Measurements from ENCODE around the gene TBX2. TPM values are rescaled to one million over a fixed set of nuclear protein-coding genes. Genes with fewer than 3 reads are reported as not detected.

The TBX2 gene
- total and polyA plus RNA-seq, 2 donors (not counting 1 experiment from before 2014, with no cell fraction given): 40.5 to 148 TPM

DNA sequence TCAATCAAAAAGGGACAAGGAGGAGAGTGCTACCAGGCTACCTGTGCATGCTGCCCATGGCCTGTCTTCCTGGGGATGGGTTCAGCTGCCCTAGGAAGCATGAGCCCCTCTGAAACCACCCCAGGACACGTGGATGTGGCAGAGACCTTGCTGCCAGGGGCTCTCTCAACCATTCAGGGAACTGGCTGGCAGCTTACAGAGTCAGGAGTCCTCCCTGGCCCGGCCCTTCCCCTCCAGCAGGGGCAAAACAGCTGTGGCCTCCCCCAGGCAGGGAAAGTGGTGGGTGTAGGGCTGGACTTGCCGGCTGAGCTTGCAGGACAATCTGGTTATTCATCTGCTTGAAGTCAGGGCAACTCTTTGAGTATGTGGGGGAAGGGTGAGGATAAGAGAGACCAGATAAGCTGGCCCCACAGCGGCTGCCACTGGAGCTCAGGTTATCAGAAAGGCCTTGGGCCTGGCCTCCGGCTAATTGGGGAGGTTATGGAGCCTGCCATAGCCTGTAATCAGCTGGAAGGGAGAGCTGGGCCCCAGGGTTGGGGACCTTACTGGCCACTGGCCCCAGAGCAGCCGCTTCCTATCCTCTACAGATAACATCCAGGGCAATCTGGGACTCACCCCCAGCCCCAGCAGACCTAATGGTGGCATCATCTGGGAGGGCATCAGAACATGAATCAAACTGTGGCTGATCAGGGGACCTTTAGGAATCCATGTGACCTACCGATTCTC, 5.6 kb upstream of the TBX2 start:
- Histone ChIP-seq H3K4me3 (replicated peaks in 1 of 4; ENCODE audit: control extremely low read depth in 1 of 4, insufficient read depth in 1 of 4, low read depth in 3 of 4, low read length in 4 of 4) (peak overlapping the region; percentile 4 to 83 (median 32)), H3K79me2 (ENCODE audit: control insufficient read depth, insufficient read depth, low read length) (peaks cover 72% of the 10 kb centered on the region), H3K4me2 (ENCODE audit: extremely low read depth, insufficient read depth, low read length) (peak overlapping the region; percentile 85), H3K27me3 (ENCODE audit: control insufficient read depth, insufficient read depth, low read length) (no peaks in the 10 kb centered on the region), H4K20me1 (ENCODE audit: control insufficient read depth, extremely low read depth, insufficient read depth, low read length) (no peaks in the 10 kb centered on the region), H3K36me3 (ENCODE audit: control insufficient read depth, insufficient read depth, low read length) (peaks cover 3% of the 10 kb centered on the region), H3K9ac (ENCODE audit: insufficient read depth, low read length) (peak overlapping the region; percentile 95), H3K4me1 (ENCODE audit: control insufficient read depth, extremely low read depth, insufficient read depth, low read length) (peaks cover 25% of the 10 kb centered on the region), H3K9me3 (ENCODE audit: control insufficient read depth, insufficient read depth, low read depth, low read length) (no peaks in the 10 kb centered on the region), H2AFZ (ENCODE audit: low read length) (no peak overlapping the region), H3K27ac (ENCODE audit: insufficient read depth, low read length) (peak overlapping the region; percentile 97)
- TF ChIP-seq EZH2 (IDR thresholded peaks at IDR 0.05; ENCODE audit: low read length, missing control alignments): no peak
- TF ChIP-seq, protein P1, sequence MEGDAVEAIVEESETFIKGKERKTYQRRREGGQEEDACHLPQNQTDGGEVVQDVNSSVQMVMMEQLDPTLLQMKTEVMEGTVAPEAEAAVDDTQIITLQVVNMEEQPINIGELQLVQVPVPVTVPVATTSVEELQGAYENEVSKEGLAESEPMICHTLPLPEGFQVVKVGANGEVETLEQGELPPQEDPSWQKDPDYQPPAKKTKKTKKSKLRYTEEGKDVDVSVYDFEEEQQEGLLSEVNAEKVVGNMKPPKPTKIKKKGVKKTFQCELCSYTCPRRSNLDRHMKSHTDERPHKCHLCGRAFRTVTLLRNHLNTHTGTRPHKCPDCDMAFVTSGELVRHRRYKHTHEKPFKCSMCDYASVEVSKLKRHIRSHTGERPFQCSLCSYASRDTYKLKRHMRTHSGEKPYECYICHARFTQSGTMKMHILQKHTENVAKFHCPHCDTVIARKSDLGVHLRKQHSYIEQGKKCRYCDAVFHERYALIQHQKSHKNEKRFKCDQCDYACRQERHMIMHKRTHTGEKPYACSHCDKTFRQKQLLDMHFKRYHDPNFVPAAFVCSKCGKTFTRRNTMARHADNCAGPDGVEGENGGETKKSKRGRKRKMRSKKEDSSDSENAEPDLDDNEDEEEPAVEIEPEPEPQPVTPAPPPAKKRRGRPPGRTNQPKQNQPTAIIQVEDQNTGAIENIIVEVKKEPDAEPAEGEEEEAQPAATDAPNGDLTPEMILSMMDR (conservative IDR thresholded peaks at IDR 0.05 in 1 of 2, IDR thresholded peaks at IDR 0.05 in 1 of 2; ENCODE audit: low read depth in 1 of 2, low read length in 2 of 2): no peak
- DNase-seq (ENCODE audit: low read depth in 2 of 2): peak; percentile 49 to 61

DNA sequence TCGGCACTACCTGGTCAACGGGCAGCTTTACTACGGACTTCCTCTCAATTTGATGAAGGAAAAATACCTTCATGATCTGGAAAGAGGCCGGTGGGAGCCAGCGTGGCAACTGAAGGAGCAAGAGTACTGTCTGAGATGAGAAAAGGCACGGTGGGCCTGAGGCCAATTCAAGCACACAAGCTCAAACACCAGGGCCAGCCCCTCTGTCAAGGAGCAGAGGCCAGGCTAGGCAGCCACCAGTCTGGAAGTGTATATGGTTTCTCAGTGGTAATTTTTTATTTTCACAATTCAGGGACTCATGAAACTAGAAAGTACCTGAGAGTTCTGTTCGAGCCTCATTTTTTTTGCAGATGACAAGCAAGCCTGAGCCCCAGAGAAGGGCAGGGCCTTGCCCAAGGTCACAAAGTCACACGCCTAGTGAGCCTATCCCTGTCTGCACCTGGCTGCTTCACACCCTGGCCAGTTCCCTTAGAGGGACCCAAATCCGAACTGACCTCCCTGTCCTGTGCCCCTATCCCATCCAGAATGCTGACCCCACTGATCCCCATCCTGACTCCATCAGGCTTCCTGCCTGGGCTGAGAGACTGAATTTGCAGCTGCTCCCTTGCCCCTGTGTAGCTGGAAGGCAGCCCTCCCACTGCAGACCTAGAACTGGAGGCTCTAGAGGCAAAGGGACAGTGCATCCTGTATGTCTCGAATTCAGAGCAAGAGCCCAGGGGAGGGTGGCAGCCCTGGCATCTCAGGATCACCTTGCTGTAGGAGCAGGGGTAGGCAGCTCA, 4.8 kb upstream of the TBX2 start:
- H3K79me2 ChIP-seq (ENCODE audit: control insufficient read depth, insufficient read depth, low read length): peaks cover 77% of the 10 kb centered on the region
- peak overlapping the region; percentile 97 for H3K27ac ChIP-seq (ENCODE audit: insufficient read depth, low read length)
- no peaks in the 10 kb centered on the region for H3K27me3 ChIP-seq (ENCODE audit: control insufficient read depth, insufficient read depth, low read length)
- peak overlapping the region; percentile 85 for H3K4me2 ChIP-seq (ENCODE audit: extremely low read depth, insufficient read depth, low read length)
- peaks cover 19% of the 10 kb centered on the region for H3K4me1 ChIP-seq (ENCODE audit: control insufficient read depth, extremely low read depth, insufficient read depth, low read length)
- no peaks in the 10 kb centered on the region for H3K9me3 ChIP-seq (ENCODE audit: control insufficient read depth, insufficient read depth, low read depth, low read length)
- no peak overlapping the region for H2AFZ ChIP-seq (ENCODE audit: low read length)
- H3K36me3 ChIP-seq (ENCODE audit: control insufficient read depth, insufficient read depth, low read length): peaks cover 3% of the 10 kb centered on the region
- TF ChIP-seq, protein P1 (conservative IDR thresholded peaks at IDR 0.05 in 1 of 2, IDR thresholded peaks at IDR 0.05 in 1 of 2; ENCODE audit: low read depth in 1 of 2, low read length in 2 of 2): no peak
- TF ChIP-seq EZH2 (IDR thresholded peaks at IDR 0.05; ENCODE audit: low read length, missing control alignments): no peak
- DNase-seq (ENCODE audit: low read depth in 2 of 2): peak in 1 of 2 donors; percentile 51
- H3K9ac ChIP-seq (ENCODE audit: insufficient read depth, low read length): peak overlapping the region; percentile 95
- H3K4me3 ChIP-seq (replicated peaks in 1 of 4; ENCODE audit: control extremely low read depth in 1 of 4, insufficient read depth in 1 of 4, low read depth in 3 of 4, low read length in 4 of 4): peak overlapping the region; percentile 51 to 83 (median 64)
- H4K20me1 ChIP-seq (ENCODE audit: control insufficient read depth, extremely low read depth, insufficient read depth, low read length): no peaks in the 10 kb centered on the region

DNA sequence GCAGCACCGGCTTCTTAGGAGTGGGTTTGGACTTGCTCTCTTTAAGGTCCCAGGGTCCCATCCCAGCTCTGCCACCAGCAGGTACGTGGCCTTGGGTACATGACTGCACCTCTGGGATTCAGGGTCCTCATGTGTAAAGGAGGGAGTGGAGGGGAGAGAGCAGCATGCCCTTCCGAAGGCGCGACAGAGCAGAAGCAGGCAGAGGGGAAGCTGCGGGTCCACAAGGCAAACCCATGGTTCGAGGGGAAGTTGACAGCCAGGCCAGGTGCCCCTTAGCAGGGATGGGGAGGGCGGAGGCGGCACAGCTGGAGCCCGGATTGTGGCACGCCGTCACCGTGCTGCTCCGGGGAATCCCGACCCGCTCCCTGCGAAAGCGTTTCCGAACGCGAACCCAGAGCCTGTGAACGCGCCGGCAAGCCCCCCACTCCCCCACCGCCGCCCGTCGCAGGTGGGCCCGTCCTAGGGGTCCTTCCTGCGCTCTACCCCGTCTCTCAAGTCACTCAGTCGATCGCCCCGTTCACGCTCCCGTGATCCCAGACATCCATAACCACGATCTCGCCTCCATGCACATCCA, 4.1 kb upstream of the TBX2 start:
- H3K27ac ChIP-seq (ENCODE audit: insufficient read depth, low read length): peak overlapping the region; percentile 97
- no peak overlapping the region for H2AFZ ChIP-seq (ENCODE audit: low read length)
- no peaks in the 10 kb centered on the region for H4K20me1 ChIP-seq (ENCODE audit: control insufficient read depth, extremely low read depth, insufficient read depth, low read length)
- H3K27me3 ChIP-seq (ENCODE audit: control insufficient read depth, insufficient read depth, low read length): no peaks in the 10 kb centered on the region
- no peak for DNase-seq (ENCODE audit: low read depth in 2 of 2)
- peaks cover 83% of the 10 kb centered on the region for H3K79me2 ChIP-seq (ENCODE audit: control insufficient read depth, insufficient read depth, low read length)
- TF ChIP-seq EZH2 (IDR thresholded peaks at IDR 0.05; ENCODE audit: low read length, missing control alignments): no peak
- TF ChIP-seq, protein P1 (conservative IDR thresholded peaks at IDR 0.05 in 1 of 2, IDR thresholded peaks at IDR 0.05 in 1 of 2; ENCODE audit: low read depth in 1 of 2, low read length in 2 of 2): no peak
- no peaks in the 10 kb centered on the region for H3K9me3 ChIP-seq (ENCODE audit: control insufficient read depth, insufficient read depth, low read depth, low read length)
- peak overlapping the region; percentile 95 for H3K9ac ChIP-seq (ENCODE audit: insufficient read depth, low read length)
- peak overlapping the region; percentile 85 for H3K4me2 ChIP-seq (ENCODE audit: extremely low read depth, insufficient read depth, low read length)
- H3K36me3 ChIP-seq (ENCODE audit: control insufficient read depth, insufficient read depth, low read length): peaks cover 3% of the 10 kb centered on the region
- peaks cover 15% of the 10 kb centered on the region for H3K4me1 ChIP-seq (ENCODE audit: control insufficient read depth, extremely low read depth, insufficient read depth, low read length)
- H3K4me3 ChIP-seq (replicated peaks in 1 of 4; ENCODE audit: control extremely low read depth in 1 of 4, insufficient read depth in 1 of 4, low read depth in 3 of 4, low read length in 4 of 4): peak overlapping the region; percentile 51 to 83 (median 64)
